Peyer's patch (tissue), 4 donors: ENCODE results near the gene UST. TPM values are rescaled to one million over a fixed set of nuclear protein-coding genes. Genes with fewer than 3 reads are reported as not detected.
A peak's percentile ranks its signal among the peaks of the same experiment; 100 is the strongest.

Experiments
- DNase-seq, 3 donors: peaks; one replicate each; pipeline ENCODE4 v3.0.0-alpha.2; 2017 to 2019
- H3K27ac ChIP-seq, 4 donors: fragments of 200-600 bp; sonication (generic); one replicate each; pipeline ENCODE4 v1.5.1; 2016 to 2019
- H3K27me3 ChIP-seq, 2 donors: fragments of 200-600 bp; sonication (generic); one replicate each; pipeline ENCODE4 v1.5.1; 2019
- H3K36me3 ChIP-seq, 3 donors: fragments of 200-600 bp; sonication (generic); one replicate each; pipeline ENCODE4 v1.5.1; 2016 to 2019
- H3K4me1 ChIP-seq, 4 donors: fragments of 200-600 bp; sonication (generic); one replicate each; pipeline ENCODE4 v1.5.1; 2016 to 2019
- H3K4me3 ChIP-seq, 4 donors: fragments of 200-600 bp; sonication (generic); 1 replicate in 3 of 4; 2 replicates in 1 of 4; pipeline ENCODE4 v1.5.1; 2016 to 2019; ENCODE audit warnings: mild to moderate bottlenecking in 1 of 4
- H3K9me3 ChIP-seq, 4 donors: fragments of 200-600 bp; sonication (generic); one replicate each; pipeline ENCODE4 v1.5.1; 2016 to 2019; ENCODE audit warnings: mild to moderate bottlenecking in 1 of 4
- CTCF ChIP-seq, 6 experiments: fragments of 450-650 bp in 4 of 6; fragments of 200-600 bp in 2 of 6; sonication (generic) in 1 of 6; IDR thresholded peaks; one replicate each; pipeline ENCODE4 v1.5.1; 2017 to 2019; ENCODE audit warnings: antibody characterized with exemption in 6 of 6, mild to moderate bottlenecking in 3 of 6, moderate library complexity in 1 of 6
- POLR2A ChIP-seq, 2 donors: fragments of 450-650 bp; IDR thresholded peaks; one replicate each; pipeline ENCODE4 v1.5.1; 2017; ENCODE audit warnings: antibody characterized with exemption in 2 of 2, mild to moderate bottlenecking in 2 of 2, moderate library complexity in 2 of 2
- total RNA-seq, 4 donors: library from RNA; depleted of rRNA; stranded (reverse); fragments of >200 nt; gene quantifications; one replicate each; pipeline ENCODE4 v1.1.0, GENCODE V29; 2016

UST gene
- total RNA-seq, 4 donors from 2014 or later, result 3.0 to 37.1 (median 4.6) TPM

- no peaks in the 10 kb centered on the region for H3K9me3 ChIP-seq
- TF ChIP-seq CTCF (IDR thresholded peaks at IDR 0.05) (no peak), POLR2A (IDR thresholded peaks at IDR 0.05) (no peak)
- H3K27ac ChIP-seq, result peak overlapping the region; percentile 19 to 70 (median 54)
- H3K27me3 ChIP-seq, result no peaks in the 10 kb centered on the region
- peak overlapping the region in 1 of 4 donors; percentile 3 for H3K4me3 ChIP-seq
- no peaks in the 10 kb centered on the region for H3K36me3 ChIP-seq
- peaks cover 0 to 7% (median 5%) of the 10 kb centered on the region in 4 donors for H3K4me1 ChIP-seq
- no peak for DNase-seq
These were observed 284.5 kb downstream of the UST start for GRCh38 chr6:149031201-149031858.

GRCh38 chr6:149031859-149032598 lies 285.2 kb downstream of the UST start:
- H3K27ac ChIP-seq, result peak overlapping the region; percentile 19 to 70 (median 54)
- DNase-seq, result peak in 2 of 3 donors; percentile 28 to 52
- peaks cover 0 to 7% (median 5%) of the 10 kb centered on the region in 4 donors for H3K4me1 ChIP-seq
- H3K9me3 ChIP-seq, result no peaks in the 10 kb centered on the region
- no peak for TF ChIP-seq CTCF (IDR thresholded peaks at IDR 0.05)
- no peak for TF ChIP-seq POLR2A (IDR thresholded peaks at IDR 0.05)
- H3K36me3 ChIP-seq, result no peaks in the 10 kb centered on the region
- no peaks in the 10 kb centered on the region for H3K27me3 ChIP-seq
- H3K4me3 ChIP-seq, result peak overlapping the region in 3 of 4 donors; percentile 3 to 18 (median 14)

GRCh38 chr6:149032599-149033405 lies 286.0 kb downstream of the UST start:
- H3K4me1 ChIP-seq, result peaks cover 0 to 7% (median 5%) of the 10 kb centered on the region in 4 donors
- no peaks in the 10 kb centered on the region for H3K27me3 ChIP-seq
- no peak for DNase-seq
- H3K27ac ChIP-seq, result peak overlapping the region; percentile 19 to 70 (median 54)
- H3K9me3 ChIP-seq, result no peaks in the 10 kb centered on the region
- no peaks in the 10 kb centered on the region for H3K36me3 ChIP-seq
- peak overlapping the region in 2 of 4 donors; percentile 3 to 18 for H3K4me3 ChIP-seq
- TF ChIP-seq POLR2A (IDR thresholded peaks at IDR 0.05) (no peak), CTCF (IDR thresholded peaks at IDR 0.05) (no peak)

GRCh38 chr6:149033454-149033853 lies 286.6 kb downstream of the UST start:
- no peak overlapping the region for H3K27ac ChIP-seq
- no peak for DNase-seq
- H3K4me3 ChIP-seq, result no peak overlapping the region

More at GRCh38 chr6:149033454-149033853, 286.6 kb downstream of the UST start:
- TF ChIP-seq CTCF (IDR thresholded peaks at IDR 0.05) (no peak), POLR2A (IDR thresholded peaks at IDR 0.05) (no peak)
- no peaks in the 10 kb centered on the region for H3K27me3 ChIP-seq
- peaks cover 0 to 7% (median 5%) of the 10 kb centered on the region in 4 donors for H3K4me1 ChIP-seq
- no peaks in the 10 kb centered on the region for H3K36me3 ChIP-seq
- no peaks in the 10 kb centered on the region for H3K9me3 ChIP-seq
